Keratinocyte (primary cell): ENCODE measurements around the gene TMEM119. TPM values are rescaled to one million over a fixed set of nuclear protein-coding genes. Genes with fewer than 3 reads are reported as not detected.

ENCODE experiments used
- DNase-seq: peaks from one replicate; pipeline ENCODE4 v3.0.0-alpha.2; 2011; ENCODE audit warnings: low read depth, missing footprints, low spot score
- FAIRE-seq: peaks from 2 replicates; lab custom pipeline; 2011; peaks lifted over from hg19 to GRCh38; lab: Jason Lieb, UNC
- H2AFZ ChIP-seq: 2 replicates; pipeline ENCODE4 v1.6.0; 2012; ENCODE audit warnings: low read length, control low read depth, inconsistent platforms; ENCODE audit not compliant: control insufficient read depth
- H3K27ac ChIP-seq: 2 replicates; pipeline ENCODE4 v1.5.1; 2011; ENCODE audit warnings: low read length; ENCODE audit not compliant: control insufficient read depth, insufficient read depth
- H3K27me3 ChIP-seq: 3 replicates; pipeline ENCODE4 v1.6.0; 2011; ENCODE audit warnings: low read length; ENCODE audit not compliant: control insufficient read depth, insufficient read depth; ENCODE audit errors: extremely low read depth
- H3K36me3 ChIP-seq, 2 experiments: 2 replicates in 1 of 2; 3 replicates in 1 of 2; pipeline ENCODE4 v1.5.1; 2011; ENCODE audit warnings: low read length in 2 of 2, mild to moderate bottlenecking in 1 of 2; ENCODE audit not compliant: control insufficient read depth in 2 of 2, insufficient read depth in 2 of 2; ENCODE audit errors: extremely low read depth in 1 of 2
- H3K4me1 ChIP-seq: 3 replicates; pipeline ENCODE4 v1.5.1; 2011; ENCODE audit warnings: low read length; ENCODE audit not compliant: control insufficient read depth, insufficient read depth; ENCODE audit errors: extremely low read depth
- H3K4me2 ChIP-seq: 3 replicates; pipeline ENCODE4 v1.6.0; 2011; ENCODE audit warnings: low read depth, low read length; ENCODE audit not compliant: control insufficient read depth, insufficient read depth; ENCODE audit errors: extremely low read depth
- H3K4me3 ChIP-seq, 3 experiments: fragments of 200-600 bp in 1 of 3; sonication (generic) in 1 of 3; 2 replicates in 2 of 3; 3 replicates in 1 of 3; pipeline ENCODE4 v1.5.1; 2011 to 2016; ENCODE audit warnings: low read length in 3 of 3, mild to moderate bottlenecking in 3 of 3, control low read depth in 2 of 3, inconsistent platforms in 1 of 3, low read depth in 1 of 3, mixed read lengths in 1 of 3, mixed run types in 1 of 3, moderate library complexity in 1 of 3; ENCODE audit not compliant: control insufficient read depth in 2 of 3, insufficient read depth in 2 of 3; ENCODE audit errors: extremely low read depth in 1 of 3
- H3K79me2 ChIP-seq: 2 replicates; pipeline ENCODE4 v1.6.0; 2012; ENCODE audit warnings: low read length; ENCODE audit not compliant: control insufficient read depth, insufficient read depth
- H3K9ac ChIP-seq: 3 replicates; pipeline ENCODE4 v1.6.0; 2011; ENCODE audit warnings: low read length; ENCODE audit not compliant: control insufficient read depth, insufficient read depth; ENCODE audit errors: extremely low read depth
- H3K9me1 ChIP-seq: 3 replicates; pipeline ENCODE4 v1.6.0; 2011; ENCODE audit warnings: low read length; ENCODE audit not compliant: control insufficient read depth, insufficient read depth; ENCODE audit errors: extremely low read depth
- H3K9me3 ChIP-seq: 2 replicates; pipeline ENCODE4 v1.5.1; 2012; ENCODE audit warnings: low read depth, low read length; ENCODE audit not compliant: control insufficient read depth
- H4K20me1 ChIP-seq: 3 replicates; pipeline ENCODE4 v1.6.0; 2011; ENCODE audit warnings: low read length; ENCODE audit not compliant: control insufficient read depth, insufficient read depth; ENCODE audit errors: extremely low read depth
- CTCF ChIP-seq, 3 experiments: IDR thresholded peaks in 1 of 3; conservative IDR thresholded peaks in 1 of 3; optimal IDR thresholded peaks in 1 of 3; 2 replicates in 2 of 3; 3 replicates in 1 of 3; pipeline versions ENCODE3 to v1.5.1; 2011; ENCODE audit warnings: low read length in 3 of 3, mild to moderate bottlenecking in 3 of 3, moderate library complexity in 2 of 3, control low read depth in 1 of 3, inconsistent platforms in 1 of 3; ENCODE audit not compliant: insufficient read depth in 2 of 3; ENCODE audit errors: extremely low read depth in 1 of 3
- EZH2 ChIP-seq: IDR thresholded peaks from one replicate; pipeline ENCODE4 v1.6.1; 2012; ENCODE audit warnings: inconsistent platforms, mild to moderate bottlenecking, low read length, moderate library complexity
- dilution Hi-C: fragments of 300-500 bp; cut with MboI; formaldehyde crosslinking; loops from one replicate; pipeline ENCODE4 v1.7.0; 2020; ENCODE audit warnings: low sequenced_read_pairs; ENCODE audit not compliant: extremely low pct_ligation_motif_present
- polyA plus RNA-seq, 5 experiments: library from polyadenylated mRNA; depleted of rRNA in 3 of 5; stranded (reverse) in 3 of 5; stranded (forward) in 1 of 5; unstranded in 1 of 5; fragments of >200 nt; gene quantifications; 1 replicate in 1 of 5; 2 replicates in 3 of 5; 3 replicates in 1 of 5; pipeline versions ENCODE4 v1.2.1 to v1.2.3, GENCODE V29; 2011 to 2012; ENCODE audit warnings: missing spikeins in 2 of 5, low read depth in 1 of 5, low replicate concordance in 1 of 5

TMEM119 gene
- polyA plus RNA-seq, 1 donor (not counting 4 experiments of a cell fraction or from before 2014, with no cell fraction given): not detected

GRCh38 chr12:108561852-108562347, 36.0 kb downstream of the TMEM119 start:
- dilution Hi-C loops: no loop called here
- DNase-seq: no peak
- H3K4me1 ChIP-seq: peaks cover 29% of the 10 kb centered on the region

GRCh38 chr12:108560752-108561719, 36.8 kb downstream of the TMEM119 start, which contains the start of gene SART3:
Gene SART3, minus strand, starts transcription at chr12:108561173. Its CDS starts 19 bp downstream, at chr12:108561154.
- H3K9me3 ChIP-seq: no peaks in the 10 kb centered on the region
- peak; percentile 59 for FAIRE-seq
- peak within 1 kb of the TSS; percentile 98 for H3K4me2 ChIP-seq
- H3K9ac ChIP-seq: peak within 1 kb of the TSS; percentile 98
- peaks cover 3% of the 10 kb centered on the region for H4K20me1 ChIP-seq
- peak within 1 kb of the TSS; percentile 99 for H3K27ac ChIP-seq
- H3K36me3 ChIP-seq: peaks cover 11 to 25% of the 10 kb centered on the region in 2 experiments
- dilution Hi-C loops: no loop called here
- peaks cover 26% of the 10 kb centered on the region for H3K4me1 ChIP-seq
- H2AFZ ChIP-seq: peak within 1 kb of the TSS; percentile 100
- peak within 1 kb of the TSS; percentile 87 to 98 (median 92) for H3K4me3 ChIP-seq
- no peaks in the 10 kb centered on the region for H3K27me3 ChIP-seq
- H3K79me2 ChIP-seq: peaks cover 57% of the 10 kb centered on the region
- no peaks in the 10 kb centered on the region for H3K9me1 ChIP-seq
- no peak for TF ChIP-seq CTCF (optimal IDR thresholded peaks at IDR 0.05 in 1 of 3, IDR thresholded peaks at IDR 0.05 in 1 of 3, conservative IDR thresholded peaks at IDR 0.05 in 1 of 3; ENCODE audit: extremely low read depth in 1 of 3, insufficient read depth in 2 of 3, low read length in 3 of 3)
- no peak for TF ChIP-seq EZH2
- DNase-seq: peak; percentile 32

More at GRCh38 chr12:108561852-108562347, 36.0 kb downstream of the TMEM119 start:
- Histone ChIP-seq H3K9ac (peak overlapping the region; percentile 98), H3K36me3 (peaks cover 14 to 33% of the 10 kb centered on the region in 2 experiments), H3K79me2 (peaks cover 48% of the 10 kb centered on the region), H3K27ac (peak overlapping the region; percentile 99), H3K27me3 (no peaks in the 10 kb centered on the region), H3K9me1 (no peaks in the 10 kb centered on the region), H2AFZ (peak overlapping the region; percentile 96), H3K4me3 (peak overlapping the region; percentile 87 to 98 (median 92)), H3K9me3 (no peaks in the 10 kb centered on the region), H4K20me1 (peaks cover 3% of the 10 kb centered on the region), H3K4me2 (peak overlapping the region; percentile 98)
- FAIRE-seq: no peak
- no peak for TF ChIP-seq CTCF (optimal IDR thresholded peaks at IDR 0.05 in 1 of 3, IDR thresholded peaks at IDR 0.05 in 1 of 3, conservative IDR thresholded peaks at IDR 0.05 in 1 of 3; ENCODE audit: extremely low read depth in 1 of 3, insufficient read depth in 2 of 3, low read length in 3 of 3)
- no peak for TF ChIP-seq EZH2
